Kidney (tissue), 2 donors: ENCODE measurements around the gene DLX6. TPM values are rescaled to one million over a fixed set of nuclear protein-coding genes. Genes with fewer than 3 reads are reported as not detected.

Experiments
- polyA plus RNA-seq: library from polyadenylated mRNA; stranded (reverse); fragments of 350-450 nt; fragmentation: Illumina TruSeq; extraction: RNeasy Lipid Tissue Mini Kit (QIAGEN cat#74804); gene quantifications from one replicate; pipeline ENCODE4 v1.2.3, GENCODE V29; 2014; ENCODE audit warnings: low read depth, low replicate concordance; ENCODE audit not compliant: insufficient read depth
- total RNA-seq: library from RNA; stranded (reverse); fragmentation: NEBNext Ultra II Directional; extraction: Animal tissue kit (Norgen Biotek cat#: 25700); gene quantifications from one replicate; pipeline ENCODE4 v1.2.1, GENCODE V29; 2021
- donor health status: DM: yes; HTN: yes; CAD: no.

Gene DLX6
- total and polyA plus RNA-seq, 2 donors from 2014 or later: 0.13 TPM; not detected in 1

Other genes starting within 250 kb of the DLX6 start
- gene DLX5, start 19.3 kb downstream of the DLX6 start, total RNA-seq: 0.82 TPM
- not detected for gene DLX5, start 19.3 kb downstream of the DLX6 start, polyA plus RNA-seq
- 17.2 TPM for gene SDHAF3, start 112.1 kb downstream of the DLX6 start, total RNA-seq
- gene SDHAF3, start 112.1 kb downstream of the DLX6 start, polyA plus RNA-seq: 22.2 TPM